ENCODE data around the gene EMC10.
"Not testable (repeated sequence)": the region's sequence is repeated elsewhere in the genome, so short reads cannot be mapped to it uniquely, and the experiment has no call there.

EMC10 gene

GRCh38 chr19:50466706-50467039, 9.6 kb upstream of the EMC10 start:
- no peaks in the 10 kb centered on the region for H3K36me3 ChIP-seq (ENCODE audit: insufficient read depth, low read length)
- no peaks in the 10 kb centered on the region for H3K9me3 ChIP-seq (ENCODE audit: low read depth, low read length)
- no peak overlapping the region for H3K9ac ChIP-seq (ENCODE audit: insufficient read length)
- no peak overlapping the region for H3K4me3 ChIP-seq
- no peak overlapping the region for H3K27ac ChIP-seq
- TF ChIP-seq POLR2AphosphoS5 (IDR thresholded peaks at IDR 0.05; ENCODE audit: borderline replicate concordance, low read depth, low read length) (no peak), FOXP2 (optimal IDR thresholded peaks at IDR 0.05; ENCODE audit: control extremely low read depth, extremely low read length, insufficient read depth) (no peak), EZH2 (IDR thresholded peaks at IDR 0.05) (no peak)
- DNase-seq (ENCODE audit: low read depth, low spot score), result no peak

- TF ChIP-seq FOXP2 (optimal IDR thresholded peaks at IDR 0.05; ENCODE audit: control extremely low read depth, extremely low read length, insufficient read depth), result no peak
- Histone ChIP-seq H3K4me3 (no peak overlapping the region), H3K9me3 (ENCODE audit: low read depth, low read length) (no peaks in the 10 kb centered on the region), H3K27ac (no peak overlapping the region), H3K36me3 (ENCODE audit: insufficient read depth, low read length) (no peaks in the 10 kb centered on the region), H3K9ac (ENCODE audit: insufficient read length) (no peak overlapping the region)
- no peak for DNase-seq (ENCODE audit: low read depth, low spot score)
These were observed 8.7 kb upstream of the EMC10 start for GRCh38 chr19:50467566-50467965.

GRCh38 chr19:50468818-50469217, 7.5 kb upstream of the EMC10 start:
- Histone ChIP-seq H3K9me3 (ENCODE audit: low read depth, low read length) (no peaks in the 10 kb centered on the region), H3K9ac (ENCODE audit: insufficient read length) (no peak overlapping the region), H3K27ac (no peak overlapping the region), H3K36me3 (ENCODE audit: insufficient read depth, low read length) (no peaks in the 10 kb centered on the region), H3K4me3 (no peak overlapping the region)
- TF ChIP-seq POLR2AphosphoS5 (IDR thresholded peaks at IDR 0.05; ENCODE audit: borderline replicate concordance, low read depth, low read length) (no peak), EZH2 (IDR thresholded peaks at IDR 0.05) (no peak), FOXP2 (optimal IDR thresholded peaks at IDR 0.05; ENCODE audit: control extremely low read depth, extremely low read length, insufficient read depth) (no peak)
- DNase-seq (ENCODE audit: low read depth, low spot score), result no peak

GRCh38 chr19:50473336-50473735, 3.0 kb upstream of the EMC10 start:
- H3K4me3 ChIP-seq; DNase-seq (ENCODE audit: low read depth, low spot score); H3K36me3 ChIP-seq (ENCODE audit: insufficient read depth, low read length); H3K27ac ChIP-seq; H3K9ac ChIP-seq (ENCODE audit: insufficient read length); H3K9me3 ChIP-seq (ENCODE audit: low read depth, low read length): not testable (repeated sequence)

GRCh38 chr19:50475101-50475568, 1.2 kb upstream of the EMC10 start:
- no peak for DNase-seq (ENCODE audit: low read depth, low spot score)
- no peaks in the 10 kb centered on the region for H3K9me3 ChIP-seq (ENCODE audit: low read depth, low read length)
- no peak overlapping the region for H3K27ac ChIP-seq
- TF ChIP-seq EZH2 (IDR thresholded peaks at IDR 0.05), result no peak
- TF ChIP-seq FOXP2 (optimal IDR thresholded peaks at IDR 0.05; ENCODE audit: control extremely low read depth, extremely low read length, insufficient read depth), result no peak
- TF ChIP-seq POLR2AphosphoS5 (IDR thresholded peaks at IDR 0.05; ENCODE audit: borderline replicate concordance, low read depth, low read length), result no peak
- no peak overlapping the region for H3K4me3 ChIP-seq
- peaks cover 16% of the 10 kb centered on the region; the same call in 1 of the 2 replicates for H3K36me3 ChIP-seq (ENCODE audit: insufficient read depth, low read length)
- no peak overlapping the region for H3K9ac ChIP-seq (ENCODE audit: insufficient read length)

GRCh38 chr19:50475736-50476223, 527 bp upstream of the EMC10 start:
- Histone ChIP-seq H3K9ac (ENCODE audit: insufficient read length) (no peak overlapping the region), H3K9me3 (ENCODE audit: low read depth, low read length) (no peaks in the 10 kb centered on the region), H3K36me3 (ENCODE audit: insufficient read depth, low read length) (peaks cover 16% of the 10 kb centered on the region; the same call in 1 of the 2 replicates), H3K27ac (no peak overlapping the region), H3K4me3 (no peak overlapping the region)
- no peak for DNase-seq (ENCODE audit: low read depth, low spot score)
- no peak for TF ChIP-seq FOXP2 (optimal IDR thresholded peaks at IDR 0.05; ENCODE audit: control extremely low read depth, extremely low read length, insufficient read depth)
- TF ChIP-seq POLR2AphosphoS5 (IDR thresholded peaks at IDR 0.05; ENCODE audit: borderline replicate concordance, low read depth, low read length), result no peak
- TF ChIP-seq EZH2 (IDR thresholded peaks at IDR 0.05), result no peak

- peak overlapping the region; percentile 98 for H3K4me3 ChIP-seq
- no peaks in the 10 kb centered on the region for H3K9me3 ChIP-seq (ENCODE audit: low read depth, low read length)
- H3K27ac ChIP-seq, result no peak overlapping the region
- no peak for TF ChIP-seq FOXP2 (optimal IDR thresholded peaks at IDR 0.05; ENCODE audit: control extremely low read depth, extremely low read length, insufficient read depth)
- TF ChIP-seq POLR2AphosphoS5 (IDR thresholded peaks at IDR 0.05; ENCODE audit: borderline replicate concordance, low read depth, low read length), result no peak
- no peak for TF ChIP-seq EZH2 (IDR thresholded peaks at IDR 0.05)
- H3K9ac ChIP-seq (ENCODE audit: insufficient read length), result peak overlapping the region; percentile 89
- no peak for DNase-seq (ENCODE audit: low read depth, low spot score)
- peaks cover 16% of the 10 kb centered on the region; the same call in 1 of the 2 replicates for H3K36me3 ChIP-seq (ENCODE audit: insufficient read depth, low read length)
These were observed 566 bp downstream of the EMC10 start for GRCh38 chr19:50476907-50477238.

- Histone ChIP-seq H3K4me3 (no peak overlapping the region; the same call in 1 of the 2 replicates), H3K9ac (ENCODE audit: insufficient read length) (no peak overlapping the region), H3K9me3 (ENCODE audit: low read depth, low read length) (no peaks in the 10 kb centered on the region), H3K36me3 (ENCODE audit: insufficient read depth, low read length) (peaks cover 16% of the 10 kb centered on the region; the same call in 1 of the 2 replicates), H3K27ac (no peak overlapping the region)
- TF ChIP-seq POLR2AphosphoS5 (IDR thresholded peaks at IDR 0.05; ENCODE audit: borderline replicate concordance, low read depth, low read length), result no peak
- TF ChIP-seq EZH2 (IDR thresholded peaks at IDR 0.05), result no peak
- no peak for TF ChIP-seq FOXP2 (optimal IDR thresholded peaks at IDR 0.05; ENCODE audit: control extremely low read depth, extremely low read length, insufficient read depth)
- no peak for DNase-seq (ENCODE audit: low read depth, low spot score)
These were observed 1.6 kb downstream of the EMC10 start for GRCh38 chr19:50477751-50478515.
